ENCODE data around the gene TNFRSF21.

TNFRSF21 gene

DNA sequence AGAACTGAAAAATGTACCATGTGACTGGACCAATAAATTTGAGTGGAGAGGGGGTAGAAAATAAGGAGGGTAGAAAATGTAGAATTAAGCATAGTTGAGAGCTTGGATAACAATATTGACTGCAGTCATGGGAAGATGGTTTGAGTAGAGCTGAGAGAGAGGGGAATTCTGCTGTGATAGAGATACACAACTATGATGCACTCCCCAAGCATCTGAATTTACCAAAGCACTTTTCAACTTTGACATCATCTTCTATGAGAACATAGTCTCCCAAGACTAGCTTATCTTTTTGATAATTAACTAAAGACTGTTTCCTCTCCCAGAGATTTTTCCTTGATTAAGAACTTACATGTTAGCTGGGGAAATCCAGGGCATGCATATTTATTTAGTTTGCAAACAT, 103.1 kb downstream of the TNFRSF21 start:
- no peak for DNase-seq

- no peak for DNase-seq
Observed at GRCh38 chr6:47203938-47204611, 105.6 kb downstream of the TNFRSF21 start.

GRCh38 chr6:47203266-47203937, 106.3 kb downstream of the TNFRSF21 start:
- DNase-seq, result no peak

DNA sequence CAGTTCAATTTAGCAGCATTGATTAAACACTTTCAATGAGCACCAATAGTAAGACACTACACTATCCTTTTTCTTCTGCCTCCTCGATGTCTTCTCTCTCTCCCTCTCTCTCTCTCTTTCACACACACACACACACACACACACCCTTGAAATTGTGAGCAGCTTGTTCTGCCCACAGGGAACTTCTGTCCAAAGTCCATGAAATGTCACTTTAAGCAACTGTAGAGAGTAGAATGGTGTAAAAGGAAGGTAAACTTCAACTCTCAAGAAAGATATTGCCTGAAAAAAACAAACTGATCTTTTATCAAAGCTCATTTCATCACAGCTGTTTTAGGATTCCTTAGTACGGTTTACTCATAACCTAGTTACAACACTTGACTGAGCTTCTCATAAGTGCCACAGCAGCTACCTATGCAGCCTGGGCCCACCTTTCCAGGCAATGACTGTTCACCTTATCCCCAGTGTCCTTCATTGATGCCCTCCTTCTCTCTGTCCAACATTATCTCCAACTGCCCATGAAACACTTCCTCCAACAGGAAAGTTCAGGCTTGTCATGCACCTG, 107.0 kb downstream of the TNFRSF21 start:
- no peak for DNase-seq

- DNase-seq, result no peak
Observed at GRCh38 chr6:47200536-47201334, 109.0 kb downstream of the TNFRSF21 start.

DNA sequence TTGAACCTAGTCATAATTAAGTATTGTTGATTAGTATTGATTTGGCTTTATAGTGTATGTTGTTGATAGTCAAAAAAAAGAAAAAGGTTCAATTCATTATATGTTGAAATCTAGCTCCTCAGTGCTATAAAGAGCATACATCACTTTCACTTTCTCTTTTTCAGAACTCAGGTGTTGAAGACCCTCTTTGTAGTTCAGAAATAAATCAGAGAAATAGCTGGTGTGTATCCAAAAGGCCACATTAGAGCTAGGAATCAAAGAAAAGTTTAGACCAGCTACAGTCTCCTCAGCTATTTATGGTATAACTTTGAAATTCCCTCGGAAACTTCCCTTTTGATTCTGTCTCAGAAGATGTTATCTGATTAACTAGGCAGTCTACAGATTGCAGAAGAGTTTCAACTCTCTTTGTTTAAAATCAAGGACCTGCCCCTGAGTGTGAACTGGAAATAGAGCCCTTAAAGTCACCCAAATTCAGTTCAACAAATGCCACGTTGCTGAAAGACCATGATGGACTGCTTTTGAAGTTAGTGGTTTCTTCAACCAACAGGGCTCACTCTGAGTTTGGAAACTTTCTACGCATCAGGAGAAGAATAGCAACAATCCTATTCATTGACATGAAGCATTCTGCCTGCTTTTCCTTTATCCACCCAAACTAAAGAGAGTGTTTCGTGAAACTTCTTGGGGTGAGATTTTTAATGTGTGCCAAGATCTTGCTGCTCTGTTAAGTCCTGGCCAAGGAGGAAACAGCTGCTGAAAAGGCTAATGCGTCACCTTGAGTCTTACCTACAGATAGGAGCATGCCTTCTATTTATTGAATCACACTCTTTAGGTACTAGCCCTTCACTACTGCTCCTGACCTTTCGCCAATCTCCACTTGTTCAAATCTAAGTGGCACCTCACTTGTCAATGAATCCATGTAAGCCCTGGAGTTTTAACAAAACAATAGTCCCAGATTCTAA, 111.7 kb downstream of the TNFRSF21 start:
- DNase-seq, result no peak

GRCh38 chr6:47196113-47196512, 113.6 kb downstream of the TNFRSF21 start:
- no peak for DNase-seq

- DNase-seq, result no peak
Observed at GRCh38 chr6:47195011-47195650, 114.6 kb downstream of the TNFRSF21 start.

- DNase-seq, result no peak
Observed at GRCh38 chr6:47188588-47189021, 121.1 kb downstream of the TNFRSF21 start.

GRCh38 chr6:47187893-47188587, 121.7 kb downstream of the TNFRSF21 start:
- no peak for DNase-seq

- no peak for DNase-seq
Observed at GRCh38 chr6:47187113-47187512, 122.6 kb downstream of the TNFRSF21 start.

DNA sequence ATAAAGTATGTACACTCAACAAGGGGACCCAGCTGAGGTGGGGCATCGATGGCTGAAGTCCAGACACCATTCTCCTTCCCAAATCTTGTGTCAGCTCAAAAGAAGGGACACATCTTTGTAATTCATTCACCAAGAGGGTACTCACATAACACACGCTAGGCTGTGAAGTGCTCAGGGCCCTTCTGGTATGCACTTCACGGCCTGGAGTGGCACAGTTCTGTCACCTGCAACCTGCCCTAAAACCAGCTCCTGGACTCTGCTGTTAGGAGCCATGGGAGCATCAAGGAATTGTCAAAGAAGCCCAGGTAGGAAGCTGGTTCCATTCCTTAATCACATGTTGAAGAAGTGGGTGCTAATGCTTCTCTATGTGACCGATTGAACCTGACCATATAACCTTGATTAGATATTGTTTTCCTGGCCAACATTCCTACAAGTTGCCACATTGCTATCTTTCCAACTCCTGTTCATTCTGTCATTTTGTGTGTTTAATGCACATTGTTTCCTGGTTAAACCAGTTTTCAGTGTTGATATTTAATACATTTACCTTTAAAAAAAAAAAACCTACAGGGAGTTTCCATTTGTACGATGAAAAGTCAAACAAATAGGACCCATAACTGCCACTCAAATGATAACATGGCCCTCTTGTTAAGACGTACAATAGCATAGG, 127.3 kb downstream of the TNFRSF21 start:
- no peak for DNase-seq

- no peak for DNase-seq
Observed at GRCh38 chr6:47181681-47182080, 128.0 kb downstream of the TNFRSF21 start.

Data from AML-193 (cell line).